ENCODE results near the gene SERPINB8. TPM values are rescaled to one million over a fixed set of nuclear protein-coding genes. Genes with fewer than 3 reads are reported as not detected.

The SERPINB8 gene
- total RNA-seq, 1 donor from 2014 or later: 18.9 TPM

GRCh38 chr18:63964908-63965307 is 5.0 kb upstream of the SERPINB8 start:
- DNase-seq (ENCODE audit: low spot score): no peak

- DNase-seq (ENCODE audit: low spot score): no peak
Observed at GRCh38 chr18:63965716-63966330, 4.1 kb upstream of the SERPINB8 start.

- no peak for DNase-seq (ENCODE audit: low spot score)
Observed at GRCh38 chr18:63970809-63971205, 926 bp downstream of the SERPINB8 start.

GRCh38 chr18:63971320-63972001 is 1.6 kb downstream of the SERPINB8 start:
- DNase-seq (ENCODE audit: low spot score): no peak

- no peak for DNase-seq (ENCODE audit: low spot score)
Observed at GRCh38 chr18:63972002-63972376, 2.1 kb downstream of the SERPINB8 start.

- no peak for DNase-seq (ENCODE audit: low spot score)
Observed at GRCh38 chr18:63974991-63975390, 5.1 kb downstream of the SERPINB8 start.

- no peak for DNase-seq (ENCODE audit: low spot score)
Observed at GRCh38 chr18:63975628-63976027, 5.7 kb downstream of the SERPINB8 start.

- DNase-seq (ENCODE audit: low spot score): no peak
Observed at GRCh38 chr18:63977040-63977439, 7.2 kb downstream of the SERPINB8 start.

GRCh38 chr18:63979409-63979920 is 9.6 kb downstream of the SERPINB8 start:
- no peak for DNase-seq (ENCODE audit: low spot score)

- no peak for DNase-seq (ENCODE audit: low spot score)
Observed at GRCh38 chr18:63980027-63980426, 10.1 kb downstream of the SERPINB8 start.

GRCh38 chr18:63980896-63981460 is 11.1 kb downstream of the SERPINB8 start:
- DNase-seq (ENCODE audit: low spot score): no peak

- no peak for DNase-seq (ENCODE audit: low spot score)
Observed at GRCh38 chr18:63981719-63982118, 11.8 kb downstream of the SERPINB8 start.

GRCh38 chr18:63982361-63982760 is 12.5 kb downstream of the SERPINB8 start:
- DNase-seq (ENCODE audit: low spot score): no peak

- no peak for DNase-seq (ENCODE audit: low spot score)
Observed at GRCh38 chr18:63986885-63987284, 17.0 kb downstream of the SERPINB8 start.

GRCh38 chr18:63987743-63988142 is 17.9 kb downstream of the SERPINB8 start:
- no peak for DNase-seq (ENCODE audit: low spot score)

GRCh38 chr18:63992751-63993150 is 22.9 kb downstream of the SERPINB8 start:
- no peak for DNase-seq (ENCODE audit: low spot score)

GRCh38 chr18:63994783-63995399 is 25.0 kb downstream of the SERPINB8 start:
- no peak for DNase-seq (ENCODE audit: low spot score)

GRCh38 chr18:63997041-63997440 is 27.2 kb downstream of the SERPINB8 start:
- no peak for DNase-seq (ENCODE audit: low spot score)

- no peak for DNase-seq (ENCODE audit: low spot score)
Observed at GRCh38 chr18:63997606-63998005, 27.7 kb downstream of the SERPINB8 start.

- DNase-seq (ENCODE audit: low spot score): no peak
Observed at GRCh38 chr18:63999871-64000270, 30.0 kb downstream of the SERPINB8 start.

- no peak for DNase-seq (ENCODE audit: low spot score)
Observed at GRCh38 chr18:64002581-64002980, 32.7 kb downstream of the SERPINB8 start.

- DNase-seq (ENCODE audit: low spot score): no peak
Observed at GRCh38 chr18:64009305-64009704, 39.4 kb downstream of the SERPINB8 start.
